Measurements from ENCODE around the gene FGB. TPM values are rescaled to one million over a fixed set of nuclear protein-coding genes. Genes with fewer than 3 reads are reported as not detected.

Gene FGB
- not detected for total RNA-seq (2021; fragmentation: NEBNext Ultra II Directional; extraction: Animal tissue kit (Norgen Biotek cat#: 25700))
- long read RNA-seq = 0 reads

DNA sequence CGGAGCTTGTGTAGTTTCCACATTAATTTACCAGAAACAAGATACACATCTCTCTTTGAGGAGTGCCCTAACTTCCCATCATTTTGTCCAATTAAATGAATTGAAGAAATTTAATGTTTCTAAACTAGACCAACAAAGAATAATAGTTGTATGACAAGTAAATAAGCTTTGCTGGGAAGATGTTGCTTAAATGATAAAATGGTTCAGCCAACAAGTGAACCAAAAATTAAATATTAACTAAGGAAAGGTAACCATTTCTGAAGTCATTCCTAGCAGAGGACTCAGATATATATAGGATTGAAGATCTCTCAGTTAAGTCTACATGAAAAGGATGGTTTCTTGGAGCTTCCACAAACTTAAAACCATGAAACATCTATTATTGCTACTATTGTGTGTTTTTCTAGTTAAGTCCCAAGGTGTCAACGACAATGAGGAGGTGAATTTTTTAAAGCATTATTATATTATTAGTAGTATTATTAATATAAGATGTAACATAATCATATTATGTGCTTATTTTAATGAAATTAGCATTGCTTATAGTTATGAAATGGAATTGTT is at the start of gene FGB:
Gene FGB (plus strand): TSS at position 315 of the 558 bp plus-strand sequence. CDS start 8 bp downstream, at position 323.
- Mint-ChIP-seq H3K27ac (no peak within 1 kb of the TSS), H3K36me3 (ENCODE audit: low read depth) (no peaks in the 10 kb centered on the region), H3K27me3 (ENCODE audit: insufficient read depth) (no peaks in the 10 kb centered on the region; the same call in 1 of the 2 replicates), H3K4me1 (ENCODE audit: low read depth) (peaks cover 13% of the 10 kb centered on the region), H3K9me3 (no peaks in the 10 kb centered on the region), H3K4me3 (no peak within 1 kb of the TSS)
- no peak for DNase-seq
- TF ChIP-seq CTCF (IDR thresholded peaks at IDR 0.05) = no peak

DNA sequence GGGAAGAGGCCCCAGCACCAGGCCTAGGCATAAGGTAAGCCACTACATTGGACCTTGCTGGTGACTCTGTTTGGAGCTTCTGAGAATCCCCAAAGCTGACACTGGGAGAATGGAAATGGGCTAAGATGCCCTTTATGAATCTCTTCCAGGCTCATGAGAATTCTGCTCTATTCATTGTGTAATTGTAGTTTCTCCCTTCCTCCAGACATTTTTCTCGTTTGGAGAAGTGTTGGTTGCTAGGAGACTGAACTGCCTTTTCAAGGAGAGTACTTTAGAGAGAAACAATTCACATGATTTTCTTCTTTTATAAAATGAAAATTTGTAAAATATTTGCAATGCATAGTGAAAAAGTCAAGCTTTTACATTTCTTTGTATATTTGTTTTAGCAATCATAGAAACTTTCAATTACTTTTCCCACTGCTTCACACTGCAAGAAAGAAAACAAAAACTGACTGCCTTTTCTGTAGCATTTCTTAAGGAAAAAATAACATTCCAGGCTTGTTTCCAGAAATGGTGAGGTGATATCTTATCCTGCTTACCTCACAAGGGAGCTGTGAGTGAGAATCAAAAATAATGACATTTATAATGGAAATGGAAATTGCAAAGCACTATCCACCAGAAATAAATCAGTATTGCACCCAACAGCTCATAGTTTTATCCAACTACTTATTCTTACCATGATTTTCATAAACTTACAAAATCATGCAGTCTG is 46.3 kb upstream of the FGB start:
- Mint-ChIP-seq H3K27ac (no peak overlapping the region), H3K27me3 (ENCODE audit: insufficient read depth) (peaks cover 6% of the 10 kb centered on the region), H3K4me1 (ENCODE audit: low read depth) (no peaks in the 10 kb centered on the region), H3K9me3 (no peaks in the 10 kb centered on the region), H3K4me3 (no peak overlapping the region), H3K36me3 (ENCODE audit: low read depth) (no peaks in the 10 kb centered on the region)
- no peak for TF ChIP-seq CTCF (IDR thresholded peaks at IDR 0.05)
- no peak for DNase-seq

DNA sequence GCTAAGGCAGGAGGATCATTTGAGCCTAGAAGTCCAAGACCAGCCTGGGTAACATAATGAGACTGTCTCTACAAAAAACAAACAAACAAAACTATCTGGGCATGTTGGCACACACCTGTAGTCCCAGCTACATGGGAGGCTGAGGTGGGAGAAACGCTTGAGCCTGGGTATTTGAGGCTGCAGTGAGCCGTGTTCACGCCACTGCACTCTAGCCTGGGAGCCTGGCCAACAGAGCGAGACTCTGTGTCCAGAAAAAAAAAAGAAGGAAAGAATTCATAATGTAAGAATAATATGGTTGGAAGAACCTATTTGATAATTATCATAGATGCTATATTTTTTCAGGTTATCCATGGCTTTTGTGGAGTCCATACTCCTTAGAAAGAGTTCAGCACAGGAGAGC is 45.2 kb upstream of the FGB start:
- TF ChIP-seq CTCF (IDR thresholded peaks at IDR 0.05) = no peak
- Mint-ChIP-seq H3K4me1 (ENCODE audit: low read depth) (no peaks in the 10 kb centered on the region), H3K4me3 (no peak overlapping the region), H3K27me3 (ENCODE audit: insufficient read depth) (peaks cover 6% of the 10 kb centered on the region), H3K36me3 (ENCODE audit: low read depth) (no peaks in the 10 kb centered on the region), H3K27ac (no peak overlapping the region), H3K9me3 (no peaks in the 10 kb centered on the region)
- DNase-seq = no peak

GRCh38 chr4:154519214-154519613 is 43.6 kb upstream of the FGB start:
- Mint-ChIP-seq H3K9me3 (no peaks in the 10 kb centered on the region), H3K4me3 (no peak overlapping the region), H3K27me3 (ENCODE audit: insufficient read depth) (peaks cover 6% of the 10 kb centered on the region), H3K36me3 (ENCODE audit: low read depth) (no peaks in the 10 kb centered on the region), H3K27ac (no peak overlapping the region), H3K4me1 (ENCODE audit: low read depth) (no peaks in the 10 kb centered on the region)
- no peak for TF ChIP-seq CTCF (IDR thresholded peaks at IDR 0.05)
- no peak for DNase-seq

DNA sequence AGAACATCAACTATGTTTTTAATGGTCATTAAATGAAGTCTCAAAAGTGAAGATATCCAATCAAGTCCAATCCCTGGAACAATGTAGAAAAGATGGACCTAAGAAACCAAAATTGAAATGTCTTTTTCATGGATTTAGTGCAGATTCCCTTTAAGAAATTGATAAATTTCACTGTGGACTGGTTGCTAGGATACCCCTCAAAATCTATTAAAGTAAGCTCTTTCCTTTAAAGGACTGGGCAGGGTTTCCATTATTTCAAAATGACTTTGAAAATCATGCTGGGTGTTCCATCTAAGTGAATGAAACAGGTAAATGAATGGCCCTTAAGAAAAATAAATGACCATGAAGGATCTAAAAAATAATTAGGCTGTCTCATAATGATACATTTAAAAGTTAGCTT is 41.2 kb upstream of the FGB start:
- Mint-ChIP-seq H3K4me1 (ENCODE audit: low read depth) (no peaks in the 10 kb centered on the region), H3K4me3 (no peak overlapping the region), H3K27ac (no peak overlapping the region), H3K9me3 (no peaks in the 10 kb centered on the region), H3K36me3 (ENCODE audit: low read depth) (no peaks in the 10 kb centered on the region), H3K27me3 (ENCODE audit: insufficient read depth) (peaks cover 4% of the 10 kb centered on the region)
- no peak for DNase-seq
- TF ChIP-seq CTCF (IDR thresholded peaks at IDR 0.05) = no peak
